Measurements from ENCODE around the gene DAND5. TPM values are rescaled to one million over a fixed set of nuclear protein-coding genes. Genes with fewer than 3 reads are reported as not detected.

The DAND5 gene
- total and polyA plus RNA-seq, 9 of the 15 experiments (the other 6 are each of a cell fraction or from before 2014, with no cell fraction given), result 0.22 to 0.83 (median 0.60) TPM

DNA sequence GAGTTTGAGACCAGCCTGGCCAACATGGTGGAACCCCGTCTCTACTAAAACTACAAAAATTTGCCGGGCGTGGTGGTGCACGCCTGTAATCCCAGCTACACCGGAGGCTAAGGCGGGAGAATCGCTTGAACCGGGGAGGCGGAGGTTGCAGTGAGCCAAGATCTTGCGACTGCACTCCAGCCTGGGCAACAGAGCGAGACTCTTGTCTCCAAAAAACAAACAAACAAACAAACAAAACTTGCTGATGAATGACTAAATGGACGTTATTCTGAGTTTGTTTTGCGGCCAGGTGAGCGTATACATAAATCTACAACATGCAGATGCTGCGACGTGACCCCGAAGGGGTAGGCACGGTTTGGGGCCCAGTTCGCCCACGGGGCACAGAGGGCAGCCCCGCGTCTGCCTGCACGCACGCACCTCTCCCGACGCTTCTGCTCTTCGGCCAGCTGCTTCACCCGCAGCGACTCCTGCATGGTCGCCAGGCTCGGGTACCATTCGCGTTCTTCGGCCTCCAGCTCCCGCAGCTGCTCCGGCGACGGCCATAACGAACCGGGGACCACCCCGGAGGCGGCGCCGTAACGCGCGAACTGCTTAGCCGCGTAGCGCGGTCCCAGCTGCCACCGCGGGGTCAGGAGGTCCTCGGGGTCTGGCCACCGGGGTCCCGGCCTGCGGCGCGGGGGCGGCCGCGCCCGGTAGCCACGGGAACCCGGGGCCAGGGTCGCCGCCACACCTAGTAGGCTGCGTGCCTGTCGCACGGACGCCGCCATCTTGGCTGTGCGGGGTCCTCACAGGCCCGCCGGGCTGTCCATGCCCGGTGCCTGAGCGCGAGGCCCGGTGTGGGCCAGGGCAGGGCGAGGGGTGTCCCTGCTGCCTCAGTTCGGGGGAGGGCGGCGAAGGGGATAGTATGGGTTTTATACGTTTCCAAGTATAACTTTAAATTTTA lies 12.7 kb upstream of the DAND5 start, which contains the start of gene GADD45GIP1 (continued):
- TF ChIP-seq, protein P1, sequence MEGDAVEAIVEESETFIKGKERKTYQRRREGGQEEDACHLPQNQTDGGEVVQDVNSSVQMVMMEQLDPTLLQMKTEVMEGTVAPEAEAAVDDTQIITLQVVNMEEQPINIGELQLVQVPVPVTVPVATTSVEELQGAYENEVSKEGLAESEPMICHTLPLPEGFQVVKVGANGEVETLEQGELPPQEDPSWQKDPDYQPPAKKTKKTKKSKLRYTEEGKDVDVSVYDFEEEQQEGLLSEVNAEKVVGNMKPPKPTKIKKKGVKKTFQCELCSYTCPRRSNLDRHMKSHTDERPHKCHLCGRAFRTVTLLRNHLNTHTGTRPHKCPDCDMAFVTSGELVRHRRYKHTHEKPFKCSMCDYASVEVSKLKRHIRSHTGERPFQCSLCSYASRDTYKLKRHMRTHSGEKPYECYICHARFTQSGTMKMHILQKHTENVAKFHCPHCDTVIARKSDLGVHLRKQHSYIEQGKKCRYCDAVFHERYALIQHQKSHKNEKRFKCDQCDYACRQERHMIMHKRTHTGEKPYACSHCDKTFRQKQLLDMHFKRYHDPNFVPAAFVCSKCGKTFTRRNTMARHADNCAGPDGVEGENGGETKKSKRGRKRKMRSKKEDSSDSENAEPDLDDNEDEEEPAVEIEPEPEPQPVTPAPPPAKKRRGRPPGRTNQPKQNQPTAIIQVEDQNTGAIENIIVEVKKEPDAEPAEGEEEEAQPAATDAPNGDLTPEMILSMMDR (IDR thresholded peaks at IDR 0.05 in 2 of 3, conservative IDR thresholded peaks at IDR 0.05 in 1 of 3; ENCODE audit: insufficient read depth in 2 of 3, low read depth in 1 of 3, low read length in 3 of 3), result no peak
- no peak for TF ChIP-seq GATAD2B (IDR thresholded peaks at IDR 0.05; ENCODE audit: borderline replicate concordance)
- 0 out of 2 replicates have a peak, but pooled peaks have one; percentile 44 for TF ChIP-seq TARDBP (IDR thresholded peaks at IDR 0.05)
- TF ChIP-seq CREM (IDR thresholded peaks at IDR 0.05; ENCODE audit: low read depth), result peak; percentile 50
- TF ChIP-seq KDM4B (IDR thresholded peaks at IDR 0.05; ENCODE audit: borderline replicate concordance in 2 of 2, low read depth in 1 of 2), result 0 out of 4 replicates have a peak, but pooled peaks of 1 of the 2 experiments have one; percentile 10
- TF ChIP-seq SNIP1 (IDR thresholded peaks at IDR 0.05; ENCODE audit: low read depth), result no peak
- TF ChIP-seq FIP1L1 (IDR thresholded peaks at IDR 0.05; ENCODE audit: low read depth, low read length, poor library complexity, severe bottlenecking), result peak; percentile 87
- TF ChIP-seq, protein P2, sequence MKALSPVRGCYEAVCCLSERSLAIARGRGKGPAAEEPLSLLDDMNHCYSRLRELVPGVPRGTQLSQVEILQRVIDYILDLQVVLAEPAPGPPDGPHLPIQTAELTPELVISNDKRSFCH (CRISPR knock-in tag; IDR thresholded peaks at IDR 0.05), result no peak
- TF ChIP-seq, protein P2 (tag; IDR thresholded peaks at IDR 0.05), result peak; percentile 70
- no peak for TF ChIP-seq TEAD4 (IDR thresholded peaks at IDR 0.05; ENCODE audit: low read length)
- TF ChIP-seq TEAD4 (CRISPR knock-in tag; IDR thresholded peaks at IDR 0.05; ENCODE audit: borderline replicate concordance), result no peak
- TF ChIP-seq PHF8 (IDR thresholded peaks at IDR 0.05; ENCODE audit: borderline replicate concordance, low read length), result peak; percentile 87; the same call in 1 of the 2 replicates
- TF ChIP-seq, protein P3, sequence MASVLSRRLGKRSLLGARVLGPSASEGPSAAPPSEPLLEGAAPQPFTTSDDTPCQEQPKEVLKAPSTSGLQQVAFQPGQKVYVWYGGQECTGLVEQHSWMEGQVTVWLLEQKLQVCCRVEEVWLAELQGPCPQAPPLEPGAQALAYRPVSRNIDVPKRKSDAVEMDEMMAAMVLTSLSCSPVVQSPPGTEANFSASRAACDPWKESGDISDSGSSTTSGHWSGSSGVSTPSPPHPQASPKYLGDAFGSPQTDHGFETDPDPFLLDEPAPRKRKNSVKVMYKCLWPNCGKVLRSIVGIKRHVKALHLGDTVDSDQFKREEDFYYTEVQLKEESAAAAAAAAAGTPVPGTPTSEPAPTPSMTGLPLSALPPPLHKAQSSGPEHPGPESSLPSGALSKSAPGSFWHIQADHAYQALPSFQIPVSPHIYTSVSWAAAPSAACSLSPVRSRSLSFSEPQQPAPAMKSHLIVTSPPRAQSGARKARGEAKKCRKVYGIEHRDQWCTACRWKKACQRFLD (CRISPR knock-in tag; IDR thresholded peaks at IDR 0.05), result no peak
- TF ChIP-seq, protein P4, sequence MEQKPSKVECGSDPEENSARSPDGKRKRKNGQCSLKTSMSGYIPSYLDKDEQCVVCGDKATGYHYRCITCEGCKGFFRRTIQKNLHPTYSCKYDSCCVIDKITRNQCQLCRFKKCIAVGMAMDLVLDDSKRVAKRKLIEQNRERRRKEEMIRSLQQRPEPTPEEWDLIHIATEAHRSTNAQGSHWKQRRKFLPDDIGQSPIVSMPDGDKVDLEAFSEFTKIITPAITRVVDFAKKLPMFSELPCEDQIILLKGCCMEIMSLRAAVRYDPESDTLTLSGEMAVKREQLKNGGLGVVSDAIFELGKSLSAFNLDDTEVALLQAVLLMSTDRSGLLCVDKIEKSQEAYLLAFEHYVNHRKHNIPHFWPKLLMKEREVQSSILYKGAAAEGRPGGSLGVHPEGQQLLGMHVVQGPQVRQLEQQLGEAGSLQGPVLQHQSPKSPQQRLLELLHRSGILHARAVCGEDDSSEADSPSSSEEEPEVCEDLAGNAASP (IDR thresholded peaks at IDR 0.05), result no peak
- no peak for TF ChIP-seq MBD2 (IDR thresholded peaks at IDR 0.05; ENCODE audit: borderline replicate concordance, low read depth)
- no peak for TF ChIP-seq WHSC1 (IDR thresholded peaks at IDR 0.05; ENCODE audit: low read length)
- TF ChIP-seq ELF1 (tag; IDR thresholded peaks at IDR 0.05), result peak; percentile 49; the same call in 1 of the 2 replicates
- TF ChIP-seq, protein P5, sequence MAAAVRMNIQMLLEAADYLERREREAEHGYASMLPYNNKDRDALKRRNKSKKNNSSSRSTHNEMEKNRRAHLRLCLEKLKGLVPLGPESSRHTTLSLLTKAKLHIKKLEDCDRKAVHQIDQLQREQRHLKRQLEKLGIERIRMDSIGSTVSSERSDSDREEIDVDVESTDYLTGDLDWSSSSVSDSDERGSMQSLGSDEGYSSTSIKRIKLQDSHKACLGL (CRISPR knock-in tag; IDR thresholded peaks at IDR 0.05; ENCODE audit: borderline replicate concordance, poor library complexity, severe bottlenecking), result peak; percentile 96
- peak; percentile 8; the same call in 1 of the 2 replicates for TF ChIP-seq JUND (IDR thresholded peaks at IDR 0.05; ENCODE audit: borderline replicate concordance, low read depth, low read length)
- no peak; the same call in 2 of the 3 replicates for TF ChIP-seq JUND (tag; IDR thresholded peaks at IDR 0.05; ENCODE audit: borderline replicate concordance, low read depth, low read length)
- TF ChIP-seq GTF2E2 (tag; IDR thresholded peaks at IDR 0.05), result peak; percentile 86; the same call in 1 of the 2 replicates

All from K562 (cell line).